H1 (cell line): ENCODE results near the gene PC. TPM values are rescaled to one million over a fixed set of nuclear protein-coding genes. Genes with fewer than 3 reads are reported as not detected.

Source experiments
- CHD2 ChIP-seq: IDR thresholded peaks from 2 replicates; pipeline ENCODE4 v1.6.1; 2012; ENCODE audit warnings: low read length, improper control_type of control experiment
- EZH2 ChIP-seq: fragments of 200-600 bp; sonication (generic); IDR thresholded peaks from 2 replicates; pipeline ENCODE4 v1.7.1; 2012; ENCODE audit warnings: low read depth, mild to moderate bottlenecking, moderate library complexity, low read length, inconsistent platforms; ENCODE audit not compliant: severe bottlenecking
- GABPA ChIP-seq: IDR thresholded peaks from 2 replicates; pipeline ENCODE4 v1.6.1; 2011; ENCODE audit warnings: mild to moderate bottlenecking, low read length, moderate library complexity, borderline replicate concordance; ENCODE audit not compliant: insufficient read depth
- RBBP5 ChIP-seq: IDR thresholded peaks from 2 replicates; pipeline ENCODE4 v1.7.1; 2012; ENCODE audit warnings: low read depth, mild to moderate bottlenecking, inconsistent platforms, low read length, moderate library complexity, borderline replicate concordance
- ZNF274 ChIP-seq: IDR thresholded peaks from 2 replicates; pipeline ENCODE4 v1.7.0; 2012; ENCODE audit warnings: low read length, borderline replicate concordance; ENCODE audit errors: extremely low read depth
- polyA plus RNA-seq, 7 experiments: library from polyadenylated mRNA; depleted of rRNA in 3 of 7; stranded (reverse) in 5 of 7; unstranded in 2 of 7; fragments of >200 nt in 5 of 7; fragments of 200-250 nt in 2 of 7; gene quantifications; 1 replicate in 5 of 7; 2 replicates in 1 of 7; 4 replicates in 1 of 7; pipeline versions ENCODE4 v1.2.1 to v1.2.3, GENCODE V29; 2011 to 2013; ENCODE audit warnings: missing spikeins in 2 of 7, mixed read lengths in 2 of 7
- total RNA-seq: library from RNA; stranded (reverse); fragmentation: NEBNext Ultra II Directional; extraction: Animal tissue kit (Norgen Biotek cat#: 25700); gene quantifications from 2 replicates; pipeline ENCODE4 v1.2.1, GENCODE V29; 2021
- TF ChIP-seq, protein P1 (sequence below): fragments of 300-600 bp; sonication (generic); IDR thresholded peaks from 2 replicates; pipeline ENCODE4 v1.7.1; 2012; ENCODE audit warnings: low read length, moderate library complexity, mild to moderate bottlenecking, inconsistent platforms; ENCODE audit not compliant: insufficient replicate concordance
- TF ChIP-seq, protein P2 (sequence below): IDR thresholded peaks from 2 replicates; pipeline ENCODE4 v1.6.1; 2012; ENCODE audit warnings: low read length, inconsistent platforms
- TF ChIP-seq, protein P3 (sequence below): IDR thresholded peaks from 2 replicates; pipeline ENCODE4 v1.6.1; 2011; ENCODE audit warnings: low read length, improper control_type of control experiment

Gene PC
- total and polyA plus RNA-seq, 2 of the 8 experiments (the other 6 are each of a cell fraction or from before 2014, with no cell fraction given), result 11.5 to 27.5 TPM

DNA sequence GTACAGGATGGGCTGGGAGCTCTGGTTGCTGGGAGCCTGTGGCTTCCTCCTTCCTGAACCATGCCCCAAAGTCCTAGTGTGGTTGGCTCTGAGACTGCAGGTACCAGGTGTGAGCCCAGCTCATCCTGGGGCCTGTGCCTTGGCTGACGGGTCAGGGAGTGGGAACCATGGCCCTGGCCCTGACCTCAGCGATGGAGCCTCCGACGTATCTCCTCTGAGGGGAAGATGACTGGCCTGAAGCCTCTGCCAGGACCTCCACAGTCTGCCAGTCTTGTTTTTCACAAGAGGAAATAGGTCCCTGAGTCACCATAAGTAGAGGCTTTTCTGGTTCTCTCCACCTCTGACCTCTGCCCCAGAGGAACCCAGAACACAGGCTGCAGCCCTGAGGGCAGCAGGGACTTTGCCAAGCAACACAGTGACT, 111.5 kb downstream of the PC start (continued):
- TF ChIP-seq, protein P1, sequence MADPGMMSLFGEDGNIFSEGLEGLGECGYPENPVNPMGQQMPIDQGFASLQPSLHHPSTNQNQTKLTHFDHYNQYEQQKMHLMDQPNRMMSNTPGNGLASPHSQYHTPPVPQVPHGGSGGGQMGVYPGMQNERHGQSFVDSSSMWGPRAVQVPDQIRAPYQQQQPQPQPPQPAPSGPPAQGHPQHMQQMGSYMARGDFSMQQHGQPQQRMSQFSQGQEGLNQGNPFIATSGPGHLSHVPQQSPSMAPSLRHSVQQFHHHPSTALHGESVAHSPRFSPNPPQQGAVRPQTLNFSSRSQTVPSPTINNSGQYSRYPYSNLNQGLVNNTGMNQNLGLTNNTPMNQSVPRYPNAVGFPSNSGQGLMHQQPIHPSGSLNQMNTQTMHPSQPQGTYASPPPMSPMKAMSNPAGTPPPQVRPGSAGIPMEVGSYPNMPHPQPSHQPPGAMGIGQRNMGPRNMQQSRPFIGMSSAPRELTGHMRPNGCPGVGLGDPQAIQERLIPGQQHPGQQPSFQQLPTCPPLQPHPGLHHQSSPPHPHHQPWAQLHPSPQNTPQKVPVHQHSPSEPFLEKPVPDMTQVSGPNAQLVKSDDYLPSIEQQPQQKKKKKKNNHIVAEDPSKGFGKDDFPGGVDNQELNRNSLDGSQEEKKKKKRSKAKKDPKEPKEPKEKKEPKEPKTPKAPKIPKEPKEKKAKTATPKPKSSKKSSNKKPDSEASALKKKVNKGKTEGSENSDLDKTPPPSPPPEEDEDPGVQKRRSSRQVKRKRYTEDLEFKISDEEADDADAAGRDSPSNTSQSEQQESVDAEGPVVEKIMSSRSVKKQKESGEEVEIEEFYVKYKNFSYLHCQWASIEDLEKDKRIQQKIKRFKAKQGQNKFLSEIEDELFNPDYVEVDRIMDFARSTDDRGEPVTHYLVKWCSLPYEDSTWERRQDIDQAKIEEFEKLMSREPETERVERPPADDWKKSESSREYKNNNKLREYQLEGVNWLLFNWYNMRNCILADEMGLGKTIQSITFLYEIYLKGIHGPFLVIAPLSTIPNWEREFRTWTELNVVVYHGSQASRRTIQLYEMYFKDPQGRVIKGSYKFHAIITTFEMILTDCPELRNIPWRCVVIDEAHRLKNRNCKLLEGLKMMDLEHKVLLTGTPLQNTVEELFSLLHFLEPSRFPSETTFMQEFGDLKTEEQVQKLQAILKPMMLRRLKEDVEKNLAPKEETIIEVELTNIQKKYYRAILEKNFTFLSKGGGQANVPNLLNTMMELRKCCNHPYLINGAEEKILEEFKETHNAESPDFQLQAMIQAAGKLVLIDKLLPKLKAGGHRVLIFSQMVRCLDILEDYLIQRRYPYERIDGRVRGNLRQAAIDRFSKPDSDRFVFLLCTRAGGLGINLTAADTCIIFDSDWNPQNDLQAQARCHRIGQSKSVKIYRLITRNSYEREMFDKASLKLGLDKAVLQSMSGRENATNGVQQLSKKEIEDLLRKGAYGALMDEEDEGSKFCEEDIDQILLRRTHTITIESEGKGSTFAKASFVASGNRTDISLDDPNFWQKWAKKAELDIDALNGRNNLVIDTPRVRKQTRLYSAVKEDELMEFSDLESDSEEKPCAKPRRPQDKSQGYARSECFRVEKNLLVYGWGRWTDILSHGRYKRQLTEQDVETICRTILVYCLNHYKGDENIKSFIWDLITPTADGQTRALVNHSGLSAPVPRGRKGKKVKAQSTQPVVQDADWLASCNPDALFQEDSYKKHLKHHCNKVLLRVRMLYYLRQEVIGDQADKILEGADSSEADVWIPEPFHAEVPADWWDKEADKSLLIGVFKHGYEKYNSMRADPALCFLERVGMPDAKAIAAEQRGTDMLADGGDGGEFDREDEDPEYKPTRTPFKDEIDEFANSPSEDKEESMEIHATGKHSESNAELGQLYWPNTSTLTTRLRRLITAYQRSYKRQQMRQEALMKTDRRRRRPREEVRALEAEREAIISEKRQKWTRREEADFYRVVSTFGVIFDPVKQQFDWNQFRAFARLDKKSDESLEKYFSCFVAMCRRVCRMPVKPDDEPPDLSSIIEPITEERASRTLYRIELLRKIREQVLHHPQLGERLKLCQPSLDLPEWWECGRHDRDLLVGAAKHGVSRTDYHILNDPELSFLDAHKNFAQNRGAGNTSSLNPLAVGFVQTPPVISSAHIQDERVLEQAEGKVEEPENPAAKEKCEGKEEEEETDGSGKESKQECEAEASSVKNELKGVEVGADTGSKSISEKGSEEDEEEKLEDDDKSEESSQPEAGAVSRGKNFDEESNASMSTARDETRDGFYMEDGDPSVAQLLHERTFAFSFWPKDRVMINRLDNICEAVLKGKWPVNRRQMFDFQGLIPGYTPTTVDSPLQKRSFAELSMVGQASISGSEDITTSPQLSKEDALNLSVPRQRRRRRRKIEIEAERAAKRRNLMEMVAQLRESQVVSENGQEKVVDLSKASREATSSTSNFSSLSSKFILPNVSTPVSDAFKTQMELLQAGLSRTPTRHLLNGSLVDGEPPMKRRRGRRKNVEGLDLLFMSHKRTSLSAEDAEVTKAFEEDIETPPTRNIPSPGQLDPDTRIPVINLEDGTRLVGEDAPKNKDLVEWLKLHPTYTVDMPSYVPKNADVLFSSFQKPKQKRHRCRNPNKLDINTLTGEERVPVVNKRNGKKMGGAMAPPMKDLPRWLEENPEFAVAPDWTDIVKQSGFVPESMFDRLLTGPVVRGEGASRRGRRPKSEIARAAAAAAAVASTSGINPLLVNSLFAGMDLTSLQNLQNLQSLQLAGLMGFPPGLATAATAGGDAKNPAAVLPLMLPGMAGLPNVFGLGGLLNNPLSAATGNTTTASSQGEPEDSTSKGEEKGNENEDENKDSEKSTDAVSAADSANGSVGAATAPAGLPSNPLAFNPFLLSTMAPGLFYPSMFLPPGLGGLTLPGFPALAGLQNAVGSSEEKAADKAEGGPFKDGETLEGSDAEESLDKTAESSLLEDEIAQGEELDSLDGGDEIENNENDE, result no peak
- TF ChIP-seq EZH2, result no peak
- TF ChIP-seq RBBP5, result no peak
- TF ChIP-seq, protein P2, sequence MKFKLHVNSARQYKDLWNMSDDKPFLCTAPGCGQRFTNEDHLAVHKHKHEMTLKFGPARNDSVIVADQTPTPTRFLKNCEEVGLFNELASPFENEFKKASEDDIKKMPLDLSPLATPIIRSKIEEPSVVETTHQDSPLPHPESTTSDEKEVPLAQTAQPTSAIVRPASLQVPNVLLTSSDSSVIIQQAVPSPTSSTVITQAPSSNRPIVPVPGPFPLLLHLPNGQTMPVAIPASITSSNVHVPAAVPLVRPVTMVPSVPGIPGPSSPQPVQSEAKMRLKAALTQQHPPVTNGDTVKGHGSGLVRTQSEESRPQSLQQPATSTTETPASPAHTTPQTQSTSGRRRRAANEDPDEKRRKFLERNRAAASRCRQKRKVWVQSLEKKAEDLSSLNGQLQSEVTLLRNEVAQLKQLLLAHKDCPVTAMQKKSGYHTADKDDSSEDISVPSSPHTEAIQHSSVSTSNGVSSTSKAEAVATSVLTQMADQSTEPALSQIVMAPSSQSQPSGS, result no peak
- no peak for TF ChIP-seq CHD2
- TF ChIP-seq, protein P3, sequence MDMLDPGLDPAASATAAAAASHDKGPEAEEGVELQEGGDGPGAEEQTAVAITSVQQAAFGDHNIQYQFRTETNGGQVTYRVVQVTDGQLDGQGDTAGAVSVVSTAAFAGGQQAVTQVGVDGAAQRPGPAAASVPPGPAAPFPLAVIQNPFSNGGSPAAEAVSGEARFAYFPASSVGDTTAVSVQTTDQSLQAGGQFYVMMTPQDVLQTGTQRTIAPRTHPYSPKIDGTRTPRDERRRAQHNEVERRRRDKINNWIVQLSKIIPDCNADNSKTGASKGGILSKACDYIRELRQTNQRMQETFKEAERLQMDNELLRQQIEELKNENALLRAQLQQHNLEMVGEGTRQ, result no peak
- TF ChIP-seq GABPA, result no peak
- no peak for TF ChIP-seq ZNF274
